NCI-H69 (cell line): Measurements from ENCODE around the gene MACROH2A1.

Experiments used
- DNase-seq: peaks from one replicate; lab custom pipeline; 2025; lab: John Stamatoyannopoulos, UW

The MACROH2A1 gene

GRCh38 chr5:135331612-135332011, 67.4 kb downstream of the MACROH2A1 start:
- DNase-seq: no peak

- no peak for DNase-seq
Observed at GRCh38 chr5:135330798-135331096, 68.3 kb downstream of the MACROH2A1 start.

GRCh38 chr5:135329913-135330797, 68.9 kb downstream of the MACROH2A1 start:
- no peak for DNase-seq

- no peak for DNase-seq
Observed at GRCh38 chr5:135329066-135329912, 69.7 kb downstream of the MACROH2A1 start.

- no peak for DNase-seq
Observed at GRCh38 chr5:135328128-135328687, 70.8 kb downstream of the MACROH2A1 start.

GRCh38 chr5:135327429-135328127, 71.5 kb downstream of the MACROH2A1 start:
- peak; percentile 28 for DNase-seq

- DNase-seq: no peak
Observed at GRCh38 chr5:135326296-135327254, 72.5 kb downstream of the MACROH2A1 start.

- no peak for DNase-seq
Observed at GRCh38 chr5:135324897-135325650, 74.0 kb downstream of the MACROH2A1 start.

GRCh38 chr5:135324160-135324559, 74.9 kb downstream of the MACROH2A1 start:
- no peak for DNase-seq

- DNase-seq: no peak
Observed at GRCh38 chr5:135323701-135324132, 75.3 kb downstream of the MACROH2A1 start.

GRCh38 chr5:135323227-135323626, 75.8 kb downstream of the MACROH2A1 start:
- DNase-seq: no peak

- no peak for DNase-seq
Observed at GRCh38 chr5:135322744-135323143, 76.3 kb downstream of the MACROH2A1 start.

GRCh38 chr5:135322271-135322670, 76.8 kb downstream of the MACROH2A1 start:
- no peak for DNase-seq

GRCh38 chr5:135320718-135321484, 78.1 kb downstream of the MACROH2A1 start:
- peak; percentile 19 for DNase-seq

GRCh38 chr5:135319928-135320606, 79.0 kb downstream of the MACROH2A1 start:
- peak; percentile 27 for DNase-seq

- DNase-seq: no peak
Observed at GRCh38 chr5:135319458-135319857, 79.6 kb downstream of the MACROH2A1 start.

- DNase-seq: no peak
Observed at GRCh38 chr5:135318924-135319323, 80.1 kb downstream of the MACROH2A1 start.

- no peak for DNase-seq
Observed at GRCh38 chr5:135318037-135318436, 81.0 kb downstream of the MACROH2A1 start.

GRCh38 chr5:135317286-135317685, 81.7 kb downstream of the MACROH2A1 start:
- no peak for DNase-seq
